ENCODE measurements around the gene ALCAM. TPM values are rescaled to one million over a fixed set of nuclear protein-coding genes. Genes with fewer than 3 reads are reported as not detected.

The ALCAM gene
- total RNA-seq, 1 experiment from 2014 or later, result 0.41 TPM

- ChIA-PET CTCF (no interaction called here), POLR2A (no interaction called here)
- no peak overlapping the region for H3K4me3 Mint-ChIP-seq (ENCODE audit: unreplicated experiment)
- H3K27me3 Mint-ChIP-seq (ENCODE audit: insufficient read depth, unreplicated experiment), result no peaks in the 10 kb centered on the region
- H3K27ac Mint-ChIP-seq (ENCODE audit: unreplicated experiment), result no peak overlapping the region
- no peaks in the 10 kb centered on the region for H3K9me3 ChIP-seq
- intact Hi-C loops (cut with micrococcal nuclease; ENCODE audit: unreplicated experiment), result no loop called here
- no peaks in the 10 kb centered on the region for H3K36me3 Mint-ChIP-seq (ENCODE audit: insufficient read depth, unreplicated experiment)
- BruUV-seq (replicated peaks), result no TSS peak
- no peaks in the 10 kb centered on the region for H3K4me1 ChIP-seq
- no peaks in the 10 kb centered on the region for H3K36me3 ChIP-seq (ENCODE audit: control insufficient read depth, insufficient read depth, low read length)
- no peak for TF ChIP-seq CTCF (IDR thresholded peaks at IDR 0.05; ENCODE audit: insufficient read depth in 1 of 2, low read depth in 1 of 2, low read length in 1 of 2, severe bottlenecking in 1 of 2, unreplicated experiment in 1 of 2)
- no peak overlapping the region for H3K4me3 ChIP-seq (ENCODE audit: low read depth, low read length)
- H3K9me3 Mint-ChIP-seq (ENCODE audit: unreplicated experiment), result no peaks in the 10 kb centered on the region
- no peak for DNase-seq
- H3K4me1 Mint-ChIP-seq (ENCODE audit: low read depth, unreplicated experiment), result no peaks in the 10 kb centered on the region
- H3K27me3 ChIP-seq (replicated peaks; ENCODE audit: control insufficient read depth, insufficient read depth, low read length), result no peaks in the 10 kb centered on the region
These were observed 64.5 kb downstream of the ALCAM start for GRCh38 chr3:105431200-105431599.

- Mint-ChIP-seq H3K27ac (ENCODE audit: unreplicated experiment) (no peak overlapping the region), H3K9me3 (ENCODE audit: unreplicated experiment) (no peaks in the 10 kb centered on the region), H3K36me3 (ENCODE audit: insufficient read depth, unreplicated experiment) (no peaks in the 10 kb centered on the region), H3K27me3 (ENCODE audit: insufficient read depth, unreplicated experiment) (no peaks in the 10 kb centered on the region), H3K4me1 (ENCODE audit: low read depth, unreplicated experiment) (no peaks in the 10 kb centered on the region), H3K4me3 (ENCODE audit: unreplicated experiment) (no peak overlapping the region)
- DNase-seq, result no peak
- Histone ChIP-seq H3K4me1 (no peaks in the 10 kb centered on the region), H3K36me3 (ENCODE audit: control insufficient read depth, insufficient read depth, low read length) (no peaks in the 10 kb centered on the region), H3K9me3 (no peaks in the 10 kb centered on the region), H3K4me3 (ENCODE audit: low read depth, low read length) (no peak overlapping the region), H3K27me3 (replicated peaks; ENCODE audit: control insufficient read depth, insufficient read depth, low read length) (no peaks in the 10 kb centered on the region)
- no peak for TF ChIP-seq CTCF (IDR thresholded peaks at IDR 0.05; ENCODE audit: insufficient read depth in 1 of 2, low read depth in 1 of 2, low read length in 1 of 2, severe bottlenecking in 1 of 2, unreplicated experiment in 1 of 2)
- intact Hi-C loops (cut with micrococcal nuclease; ENCODE audit: unreplicated experiment), result no loop called here
- ChIA-PET POLR2A (no interaction called here), CTCF (no interaction called here)
- no TSS peak for BruUV-seq (replicated peaks)
These were observed 68.6 kb downstream of the ALCAM start for GRCh38 chr3:105435277-105435676.

GRCh38 chr3:105436687-105437086, 70.0 kb downstream of the ALCAM start:
- TF ChIP-seq CTCF (IDR thresholded peaks at IDR 0.05; ENCODE audit: insufficient read depth in 1 of 2, low read depth in 1 of 2, low read length in 1 of 2, severe bottlenecking in 1 of 2, unreplicated experiment in 1 of 2), result no peak
- Histone ChIP-seq H3K27me3 (replicated peaks; ENCODE audit: control insufficient read depth, insufficient read depth, low read length) (no peaks in the 10 kb centered on the region), H3K9me3 (no peaks in the 10 kb centered on the region), H3K4me1 (no peaks in the 10 kb centered on the region), H3K36me3 (ENCODE audit: control insufficient read depth, insufficient read depth, low read length) (no peaks in the 10 kb centered on the region), H3K4me3 (ENCODE audit: low read depth, low read length) (no peak overlapping the region)
- Mint-ChIP-seq H3K4me1 (ENCODE audit: low read depth, unreplicated experiment) (no peaks in the 10 kb centered on the region), H3K27me3 (ENCODE audit: insufficient read depth, unreplicated experiment) (no peaks in the 10 kb centered on the region), H3K27ac (ENCODE audit: unreplicated experiment) (no peak overlapping the region), H3K36me3 (ENCODE audit: insufficient read depth, unreplicated experiment) (no peaks in the 10 kb centered on the region), H3K9me3 (ENCODE audit: unreplicated experiment) (no peaks in the 10 kb centered on the region), H3K4me3 (ENCODE audit: unreplicated experiment) (no peak overlapping the region)
- intact Hi-C loops (cut with micrococcal nuclease; ENCODE audit: unreplicated experiment), result no loop called here
- ChIA-PET CTCF (no interaction called here), POLR2A (no interaction called here)
- no TSS peak for BruUV-seq (replicated peaks)
- DNase-seq, result no peak
